Osteoblast (primary cell): ENCODE data around the gene POLA2. TPM values are rescaled to one million over a fixed set of nuclear protein-coding genes. Genes with fewer than 3 reads are reported as not detected.
A peak's percentile ranks its signal among the peaks of the same experiment; 100 is the strongest.

Source experiments
- DNase-seq: peaks from one replicate; pipeline ENCODE4 v3.0.0; 2011; ENCODE audit warnings: low spot score, mixed read lengths; ENCODE audit not compliant: insufficient read length; ENCODE audit errors: missing footprints
- H2AFZ ChIP-seq: 2 replicates; pipeline ENCODE4 v1.6.0; 2011; ENCODE audit warnings: mild to moderate bottlenecking, low read length
- H3K27ac ChIP-seq: 2 replicates; pipeline ENCODE4 v1.5.1; 2011; ENCODE audit warnings: mild to moderate bottlenecking, low read depth, low read length, moderate library complexity
- H3K27me3 ChIP-seq: 2 replicates; pipeline ENCODE4 v1.6.0; 2012; ENCODE audit warnings: mild to moderate bottlenecking, control low read depth, inconsistent platforms, low read length, moderate library complexity; ENCODE audit not compliant: insufficient read depth
- H3K36me3 ChIP-seq: 2 replicates; pipeline ENCODE4 v1.5.1; 2011; ENCODE audit warnings: mild to moderate bottlenecking, low read length, control low read depth, moderate library complexity; ENCODE audit not compliant: insufficient read depth
- H3K4me1 ChIP-seq: 2 replicates; pipeline ENCODE4 v1.5.1; 2011; ENCODE audit warnings: mild to moderate bottlenecking, low read length, control low read depth, moderate library complexity; ENCODE audit not compliant: insufficient read depth
- H3K4me2 ChIP-seq: 2 replicates; pipeline ENCODE4 v1.6.0; 2011; ENCODE audit warnings: mild to moderate bottlenecking, low read length; ENCODE audit not compliant: insufficient read depth
- H3K4me3 ChIP-seq: fragments of 200-600 bp; sonication (generic); 3 replicates; pipeline ENCODE4 v1.5.1; 2012; ENCODE audit warnings: mild to moderate bottlenecking, low read length, inconsistent platforms; ENCODE audit not compliant: insufficient read depth
- H3K79me2 ChIP-seq: 2 replicates; pipeline ENCODE4 v1.6.0; 2012; ENCODE audit warnings: mild to moderate bottlenecking, low read length, control low read depth, inconsistent platforms; ENCODE audit not compliant: insufficient read depth
- H3K9me3 ChIP-seq: 2 replicates; pipeline ENCODE4 v1.5.1; 2011; ENCODE audit warnings: low read depth, low read length, control low read depth
- H4K20me1 ChIP-seq: 2 replicates; pipeline ENCODE4 v1.6.0; 2012; ENCODE audit warnings: mild to moderate bottlenecking, low read length, control low read depth; ENCODE audit not compliant: insufficient read depth
- CTCF ChIP-seq: IDR thresholded peaks from 2 replicates; pipeline ENCODE4 v1.5.1; 2011; ENCODE audit warnings: mild to moderate bottlenecking, low read depth, low read length, moderate library complexity; ENCODE audit errors: extremely low read depth
- total RNA-seq: library from RNA; depleted of rRNA; stranded (reverse); fragments of >200 nt; gene quantifications from 2 replicates; pipeline ENCODE4 v1.2.3, GENCODE V29; 2012

Gene POLA2
- total RNA-seq, 1 donor = 4.3 TPM

GRCh38 chr11:65279741-65280440, 18.1 kb downstream of the POLA2 start:
- Histone ChIP-seq H3K4me2 (peak overlapping the region; percentile 50), H3K79me2 (no peaks in the 10 kb centered on the region), H3K4me3 (no peak overlapping the region), H3K36me3 (peaks cover 35% of the 10 kb centered on the region), H3K4me1 (peaks cover 45% of the 10 kb centered on the region), H4K20me1 (no peaks in the 10 kb centered on the region), H3K27ac (peak overlapping the region; percentile 88), H2AFZ (no peak overlapping the region), H3K9me3 (no peaks in the 10 kb centered on the region), H3K27me3 (no peaks in the 10 kb centered on the region)
- DNase-seq = peak; percentile 73
- no peak for TF ChIP-seq CTCF

- H3K9me3 ChIP-seq = no peaks in the 10 kb centered on the region
- no peaks in the 10 kb centered on the region for H3K79me2 ChIP-seq
- H3K4me3 ChIP-seq = no peak overlapping the region
- peak overlapping the region; percentile 88 for H3K27ac ChIP-seq
- no peaks in the 10 kb centered on the region for H3K27me3 ChIP-seq
- DNase-seq = no peak
- H2AFZ ChIP-seq = no peak overlapping the region
- no peak for TF ChIP-seq CTCF
- peak overlapping the region; percentile 18 for H3K4me2 ChIP-seq
- H4K20me1 ChIP-seq = no peaks in the 10 kb centered on the region
- H3K4me1 ChIP-seq = peaks cover 41% of the 10 kb centered on the region
- H3K36me3 ChIP-seq = peaks cover 35% of the 10 kb centered on the region
Observed at GRCh38 chr11:65280646-65281045, 18.9 kb downstream of the POLA2 start.

- no peaks in the 10 kb centered on the region for H4K20me1 ChIP-seq
- H3K4me2 ChIP-seq = no peak overlapping the region
- no peaks in the 10 kb centered on the region for H3K9me3 ChIP-seq
- no peak overlapping the region for H3K4me3 ChIP-seq
- H3K36me3 ChIP-seq = peaks cover 22% of the 10 kb centered on the region
- H3K27me3 ChIP-seq = no peaks in the 10 kb centered on the region
- TF ChIP-seq CTCF = no peak
- no peaks in the 10 kb centered on the region for H3K79me2 ChIP-seq
- no peak overlapping the region for H3K27ac ChIP-seq
- H2AFZ ChIP-seq = no peak overlapping the region
- no peak for DNase-seq
- peaks cover 17% of the 10 kb centered on the region for H3K4me1 ChIP-seq
Observed at GRCh38 chr11:65286686-65287085, 24.9 kb downstream of the POLA2 start.

- H3K79me2 ChIP-seq = no peaks in the 10 kb centered on the region
- H3K9me3 ChIP-seq = no peaks in the 10 kb centered on the region
- H3K4me2 ChIP-seq = no peak overlapping the region
- peaks cover 26% of the 10 kb centered on the region for H3K4me1 ChIP-seq
- H2AFZ ChIP-seq = no peak overlapping the region
- H3K36me3 ChIP-seq = peaks cover 13% of the 10 kb centered on the region
- no peaks in the 10 kb centered on the region for H4K20me1 ChIP-seq
- TF ChIP-seq CTCF = no peak
- no peak for DNase-seq
- H3K4me3 ChIP-seq = no peak overlapping the region
- no peaks in the 10 kb centered on the region for H3K27me3 ChIP-seq
- no peak overlapping the region for H3K27ac ChIP-seq
Observed at GRCh38 chr11:65287601-65288000, 25.8 kb downstream of the POLA2 start.
